H9 (cell line): Measurements from ENCODE around the gene CCL15. TPM values are rescaled to one million over a fixed set of nuclear protein-coding genes. Genes with fewer than 3 reads are reported as not detected.

ENCODE experiments used
- DNase-seq: peaks from one replicate; pipeline ENCODE4 v3.0.0-alpha.2; 2017
- H2AFZ ChIP-seq: one replicate; pipeline ENCODE4 v1.6.1; 2013; ENCODE audit warnings: mild to moderate bottlenecking, low read length, control low read depth, moderate library complexity
- H2AK5ac ChIP-seq: 2 replicates; pipeline ENCODE4 v1.6.1; 2013; ENCODE audit warnings: low read length, control low read depth, mixed read lengths; ENCODE audit not compliant: insufficient read length
- H2BK120ac ChIP-seq: one replicate; pipeline ENCODE4 v1.6.1; 2013; ENCODE audit warnings: low read depth, mild to moderate bottlenecking, low read length, control low read depth, inconsistent platforms; ENCODE audit not compliant: poor library complexity, severe bottlenecking
- H2BK12ac ChIP-seq: 2 replicates; pipeline ENCODE4 v1.6.1; 2013; ENCODE audit warnings: low read length, control low read depth, mixed read lengths, low read depth; ENCODE audit not compliant: insufficient read length
- H2BK15ac ChIP-seq: 2 replicates; pipeline ENCODE4 v1.6.1; 2013; ENCODE audit warnings: low read depth, low read length, control low read depth
- H2BK20ac ChIP-seq: one replicate; pipeline ENCODE4 v1.6.1; 2013; ENCODE audit warnings: low read depth, mild to moderate bottlenecking, low read length, control low read depth, inconsistent platforms; ENCODE audit not compliant: poor library complexity, severe bottlenecking
- H2BK5ac ChIP-seq: 2 replicates; pipeline ENCODE4 v1.6.1; 2013; ENCODE audit warnings: low read length, control low read depth, mixed read lengths; ENCODE audit not compliant: insufficient read length
- H3K14ac ChIP-seq: 2 replicates; pipeline ENCODE4 v1.6.1; 2013; ENCODE audit warnings: low read length, control low read depth; ENCODE audit not compliant: insufficient read depth
- H3K18ac ChIP-seq: 2 replicates; pipeline ENCODE4 v1.6.1; 2013; ENCODE audit warnings: low read depth, mild to moderate bottlenecking, mixed read lengths, low read length, control low read depth; ENCODE audit not compliant: insufficient read length
- H3K23ac ChIP-seq: 2 replicates; pipeline ENCODE4 v1.6.1; 2013; ENCODE audit warnings: low read length, control low read depth, mixed read lengths, low read depth; ENCODE audit not compliant: insufficient read length
- H3K23me2 ChIP-seq: 2 replicates; pipeline ENCODE4 v1.6.1; 2013; ENCODE audit warnings: low read depth, mild to moderate bottlenecking, mixed read lengths, low read length, control low read depth; ENCODE audit not compliant: insufficient read length, poor library complexity, severe bottlenecking
- H3K27ac ChIP-seq: 2 replicates; pipeline ENCODE4 v1.5.1; 2013; ENCODE audit warnings: low read length, control low read depth, mixed read lengths, low read depth; ENCODE audit not compliant: insufficient read length
- H3K27me3 ChIP-seq: 2 replicates; pipeline ENCODE4 v1.6.1; 2013; ENCODE audit warnings: low read length, control low read depth, inconsistent platforms; ENCODE audit not compliant: insufficient read depth
- H3K4ac ChIP-seq: 2 replicates; pipeline ENCODE4 v1.6.1; 2013; ENCODE audit warnings: low read depth, mild to moderate bottlenecking, control low read depth, inconsistent platforms, low read length, moderate library complexity
- H3K4me1 ChIP-seq: 2 replicates; pipeline ENCODE4 v1.6.1; 2013; ENCODE audit warnings: low read length, control low read depth, inconsistent platforms; ENCODE audit not compliant: insufficient read depth
- H3K4me2 ChIP-seq: 2 replicates; pipeline ENCODE4 v1.6.1; 2013; ENCODE audit warnings: low read length, control low read depth, mixed read lengths; ENCODE audit not compliant: insufficient read length, insufficient read depth
- H3K56ac ChIP-seq: 2 replicates; pipeline ENCODE4 v1.6.1; 2013; ENCODE audit warnings: low read depth, mild to moderate bottlenecking, mixed read lengths, low read length, control low read depth; ENCODE audit not compliant: insufficient read length
- H3K79me1 ChIP-seq: 2 replicates; pipeline ENCODE4 v1.6.1; 2013; ENCODE audit warnings: low read depth, mild to moderate bottlenecking, moderate library complexity, low read length, control low read depth, inconsistent platforms; ENCODE audit not compliant: insufficient read depth, poor library complexity, severe bottlenecking
- H3K79me2 ChIP-seq: 2 replicates; pipeline ENCODE4 v1.6.1; 2013; ENCODE audit warnings: low read length, control low read depth, inconsistent platforms; ENCODE audit not compliant: insufficient read depth
- H3K9ac ChIP-seq: 2 replicates; pipeline ENCODE4 v1.6.1; 2013; ENCODE audit warnings: low read length, control low read depth, mixed read lengths; ENCODE audit not compliant: insufficient read length; ENCODE audit errors: extremely low read depth
- H3K9me3 ChIP-seq: one replicate; pipeline ENCODE4 v1.6.1; 2013; ENCODE audit warnings: low read depth, low read length, inconsistent platforms; ENCODE audit not compliant: control insufficient read depth
- H3T11ph ChIP-seq: one replicate; pipeline ENCODE4 v1.6.1; 2013; ENCODE audit warnings: mild to moderate bottlenecking, low read length, control low read depth, inconsistent platforms
- H4K20me1 ChIP-seq: one replicate; pipeline ENCODE4 v1.6.1; 2013; ENCODE audit not compliant: control insufficient read depth, insufficient read length, insufficient read depth
- H4K5ac ChIP-seq: 2 replicates; pipeline ENCODE4 v1.6.1; 2013; ENCODE audit warnings: low read depth, mild to moderate bottlenecking, mixed read lengths, low read length, control low read depth; ENCODE audit not compliant: insufficient read length
- H4K8ac ChIP-seq: replicated peaks from 2 replicates; pipeline ENCODE4 v1.6.1; 2013; ENCODE audit warnings: low read length, control low read depth, mixed read lengths, low read depth; ENCODE audit not compliant: insufficient read length
- H4K91ac ChIP-seq: 2 replicates; pipeline ENCODE4 v1.6.1; 2013; ENCODE audit warnings: low read depth, mild to moderate bottlenecking, moderate library complexity, mixed read lengths, low read length, control low read depth; ENCODE audit not compliant: insufficient read length
- H3K27ac Mint-ChIP-seq, 3 experiments: 2 replicates in 2 of 3; 3 replicates in 1 of 3; pipeline ENCODE4 v1.8.0; 2020 to 2021; ENCODE audit warnings: mixed read lengths in 3 of 3, mild to moderate bottlenecking in 1 of 3, moderate library complexity in 1 of 3
- H3K27me3 Mint-ChIP-seq: 2 replicates; pipeline ENCODE4 v1.8.0; 2021; ENCODE audit warnings: low read depth, mild to moderate bottlenecking, moderate library complexity, mixed read lengths
- H3K36me3 Mint-ChIP-seq, 3 experiments: 2 replicates in 2 of 3; 3 replicates in 1 of 3; pipeline ENCODE4 v1.8.0; 2020 to 2021; ENCODE audit warnings: low read depth in 3 of 3, mixed read lengths in 3 of 3; ENCODE audit not compliant: insufficient read depth in 1 of 3
- H3K4me1 Mint-ChIP-seq, 2 experiments: 2 replicates each; pipeline ENCODE4 v1.8.0; 2020; ENCODE audit warnings: mixed read lengths in 2 of 2
- H3K4me3 Mint-ChIP-seq, 2 experiments: 2 replicates in 1 of 2; 3 replicates in 1 of 2; pipeline ENCODE4 v1.8.0; 2020 to 2021; ENCODE audit warnings: mild to moderate bottlenecking in 2 of 2, mixed read lengths in 2 of 2, moderate library complexity in 1 of 2
- H3K9me3 Mint-ChIP-seq, 2 experiments: 2 replicates in 1 of 2; 3 replicates in 1 of 2; pipeline ENCODE4 v1.8.0; 2020; ENCODE audit warnings: mild to moderate bottlenecking in 2 of 2, mixed read lengths in 2 of 2, moderate library complexity in 1 of 2
- WGBS: extraction: QIAGEN DNeasy Blood & Tissue Kit; methylation state at CpG from one replicate; pipeline ENCODE4 v1.1.7; 2013; ENCODE audit warnings: missing lambda C conversion rate, low lambda C conversion rate, mixed read lengths; ENCODE audit not compliant: insufficient read length; ENCODE audit errors: extremely low coverage; 5-methylcytosine and 5-hydroxymethylcytosine counted together
- total RNA-seq: library from RNA; stranded (reverse); gene quantifications from 2 replicates; pipeline ENCODE4 v1.2.1, GENCODE V29; 2021
- TF ChIP-seq, protein P1 (sequence below): fragments of 200-600 bp; sonication (generic); conservative IDR thresholded peaks from 3 replicates; pipeline ENCODE4 v1.8.0; 2021; ENCODE audit warnings: antibody characterized with exemption, mild to moderate bottlenecking

Gene CCL15
- total RNA-seq, 1 experiment from 2014 or later: not detected

GRCh38 chr17:35963663-35964062, 37.7 kb downstream of the CCL15 start:
- Histone ChIP-seq H3K18ac (no peak overlapping the region), H3T11ph (no peak overlapping the region), H2BK120ac (no peak overlapping the region), H4K20me1 (no peaks in the 10 kb centered on the region), H3K4me1 (no peaks in the 10 kb centered on the region), H3K27me3 (no peaks in the 10 kb centered on the region), H2BK12ac (no peak overlapping the region), H3K9me3 (no peaks in the 10 kb centered on the region), H3K4ac (no peak overlapping the region), H2AK5ac (no peak overlapping the region), H2BK15ac (no peak overlapping the region), H3K14ac (no peak overlapping the region), H3K27ac (no peak overlapping the region), H3K23ac (no peak overlapping the region), H3K56ac (no peak overlapping the region), H2BK20ac (no peak overlapping the region), H2AFZ (no peak overlapping the region), H3K4me2 (no peak overlapping the region), H3K9ac (no peak overlapping the region), H3K79me1 (no peaks in the 10 kb centered on the region), H3K23me2 (no peaks in the 10 kb centered on the region), H2BK5ac (no peak overlapping the region), H4K8ac (no peak overlapping the region), H3K79me2 (no peaks in the 10 kb centered on the region), H4K5ac (no peak overlapping the region), H4K91ac (no peak overlapping the region)
- H3K4me1 Mint-ChIP-seq: no peaks in the 10 kb centered on the region
- no peaks in the 10 kb centered on the region; the same call in 1 of the 2 replicates for H3K27me3 Mint-ChIP-seq
- H3K9me3 Mint-ChIP-seq: no peaks in the 10 kb centered on the region
- H3K4me3 Mint-ChIP-seq: no peak overlapping the region
- no peak overlapping the region for H3K27ac Mint-ChIP-seq
- WGBS: no CpG with 5 or more reads among the region's 6 CpGs
- TF ChIP-seq, protein P1, sequence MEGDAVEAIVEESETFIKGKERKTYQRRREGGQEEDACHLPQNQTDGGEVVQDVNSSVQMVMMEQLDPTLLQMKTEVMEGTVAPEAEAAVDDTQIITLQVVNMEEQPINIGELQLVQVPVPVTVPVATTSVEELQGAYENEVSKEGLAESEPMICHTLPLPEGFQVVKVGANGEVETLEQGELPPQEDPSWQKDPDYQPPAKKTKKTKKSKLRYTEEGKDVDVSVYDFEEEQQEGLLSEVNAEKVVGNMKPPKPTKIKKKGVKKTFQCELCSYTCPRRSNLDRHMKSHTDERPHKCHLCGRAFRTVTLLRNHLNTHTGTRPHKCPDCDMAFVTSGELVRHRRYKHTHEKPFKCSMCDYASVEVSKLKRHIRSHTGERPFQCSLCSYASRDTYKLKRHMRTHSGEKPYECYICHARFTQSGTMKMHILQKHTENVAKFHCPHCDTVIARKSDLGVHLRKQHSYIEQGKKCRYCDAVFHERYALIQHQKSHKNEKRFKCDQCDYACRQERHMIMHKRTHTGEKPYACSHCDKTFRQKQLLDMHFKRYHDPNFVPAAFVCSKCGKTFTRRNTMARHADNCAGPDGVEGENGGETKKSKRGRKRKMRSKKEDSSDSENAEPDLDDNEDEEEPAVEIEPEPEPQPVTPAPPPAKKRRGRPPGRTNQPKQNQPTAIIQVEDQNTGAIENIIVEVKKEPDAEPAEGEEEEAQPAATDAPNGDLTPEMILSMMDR: no peak
- H3K36me3 Mint-ChIP-seq: no peaks in the 10 kb centered on the region
- no peak for DNase-seq
